Effector CD4-positive, alpha-beta T cell (primary cell): ENCODE measurements around the gene NRXN2.
"Not testable (repeated sequence)": the region's sequence is repeated elsewhere in the genome, so short reads cannot be mapped to it uniquely, and the experiment has no call there.

Source experiments
- DNase-seq: peaks from one replicate; pipeline ENCODE4 v3.0.0-alpha.2; 2020

The NRXN2 gene

GRCh38 chr11:64602466-64603070 is 120.4 kb downstream of the NRXN2 start:
- no peak for DNase-seq

GRCh38 chr11:64601605-64602465 is 121.2 kb downstream of the NRXN2 start:
- DNase-seq = no peak

GRCh38 chr11:64600281-64600992 is 122.6 kb downstream of the NRXN2 start:
- DNase-seq = no peak

GRCh38 chr11:64599698-64600211 is 123.2 kb downstream of the NRXN2 start:
- DNase-seq = no peak

- DNase-seq = no peak
These were observed 124.0 kb downstream of the NRXN2 start for GRCh38 chr11:64598797-64599697.

GRCh38 chr11:64598106-64598796 is 124.7 kb downstream of the NRXN2 start:
- no peak for DNase-seq

- no peak for DNase-seq
These were observed 125.3 kb downstream of the NRXN2 start for GRCh38 chr11:64597671-64598101.

GRCh38 chr11:64595922-64596321 is 127.1 kb downstream of the NRXN2 start:
- not testable (repeated sequence) for DNase-seq

GRCh38 chr11:64594159-64594939 is 128.6 kb downstream of the NRXN2 start:
- DNase-seq = no peak

GRCh38 chr11:64593156-64594105 is 129.6 kb downstream of the NRXN2 start:
- no peak for DNase-seq

- no peak for DNase-seq
These were observed 130.3 kb downstream of the NRXN2 start for GRCh38 chr11:64592656-64593055.

- DNase-seq = no peak
These were observed 130.8 kb downstream of the NRXN2 start for GRCh38 chr11:64592234-64592615.

- no peak for DNase-seq
These were observed 131.5 kb downstream of the NRXN2 start for GRCh38 chr11:64591257-64592233.

GRCh38 chr11:64590763-64591221 is 132.2 kb downstream of the NRXN2 start, which contains the start of gene SLC22A12:
SLC22A12 (plus strand) TSS chr11:64591220; CDS start chr11:64591557, 337 bp downstream.
- DNase-seq = no peak

- no peak for DNase-seq
These were observed 134.3 kb downstream of the NRXN2 start for GRCh38 chr11:64588701-64589100.

- no peak for DNase-seq
These were observed 136.6 kb downstream of the NRXN2 start for GRCh38 chr11:64586366-64586765.

GRCh38 chr11:64585150-64585549 is 137.8 kb downstream of the NRXN2 start:
- no peak for DNase-seq
